GM19035 (cell line): ENCODE measurements around the gene NPC1L1.

ENCODE experiments used
- ATAC-seq: cut with Tn5 transposase; IDR thresholded peaks from one replicate; pipeline ENCODE4 v1.9.1; 2021; ENCODE audit not compliant: unreplicated experiment

NPC1L1 gene

DNA sequence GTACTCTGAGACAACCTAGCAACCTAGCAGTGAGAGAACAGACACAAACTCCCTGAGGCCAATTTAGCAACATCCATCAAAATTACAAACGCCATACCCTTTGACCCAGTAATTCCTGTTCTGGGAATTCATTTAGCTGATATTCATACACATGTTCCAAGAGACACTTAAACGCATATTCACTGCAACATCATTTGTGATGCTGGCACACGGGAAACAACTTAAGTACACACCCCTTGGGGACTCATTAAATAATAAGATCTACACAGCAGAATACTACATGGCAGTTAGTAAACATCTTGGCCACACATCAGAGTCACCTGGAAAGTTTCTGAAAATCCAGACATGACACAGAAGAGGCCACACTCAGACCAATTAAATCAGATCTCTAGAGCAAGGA is 68.3 kb downstream of the NPC1L1 start:
- ATAC-seq: no peak

GRCh38 chr7:44471850-44472249 is 69.3 kb downstream of the NPC1L1 start:
- ATAC-seq: no peak

- no peak for ATAC-seq
Measured at GRCh38 chr7:44471436-44471835, 69.7 kb downstream of the NPC1L1 start.

DNA sequence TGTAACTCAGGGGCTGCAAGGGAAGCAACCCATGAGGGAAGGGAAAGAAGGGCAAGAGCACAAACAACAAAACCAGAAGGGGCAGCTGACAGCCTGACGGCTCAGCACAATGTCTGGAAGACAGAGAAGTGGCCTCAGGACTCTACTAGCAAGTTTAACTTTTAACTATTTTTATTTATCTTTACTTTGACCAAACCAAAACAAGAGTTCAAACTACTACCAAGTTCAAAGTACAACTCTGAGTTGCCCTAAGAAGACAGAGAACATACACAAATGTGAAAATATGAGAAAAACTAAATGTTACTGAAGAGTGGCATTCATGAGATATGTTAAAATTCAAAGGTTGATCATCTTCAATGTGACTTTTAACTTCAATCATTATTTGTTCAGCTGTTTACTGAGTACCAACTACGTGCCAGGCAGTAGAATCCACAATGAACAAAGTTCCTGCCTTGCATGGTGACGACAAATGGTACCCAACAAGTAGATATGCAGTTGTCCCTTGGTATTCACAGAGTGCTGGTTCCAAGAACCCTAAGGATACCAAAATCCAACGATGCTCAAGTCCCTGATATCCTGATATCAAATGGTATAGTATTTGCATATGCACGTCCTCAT is 70.4 kb downstream of the NPC1L1 start:
- ATAC-seq: no peak

DNA sequence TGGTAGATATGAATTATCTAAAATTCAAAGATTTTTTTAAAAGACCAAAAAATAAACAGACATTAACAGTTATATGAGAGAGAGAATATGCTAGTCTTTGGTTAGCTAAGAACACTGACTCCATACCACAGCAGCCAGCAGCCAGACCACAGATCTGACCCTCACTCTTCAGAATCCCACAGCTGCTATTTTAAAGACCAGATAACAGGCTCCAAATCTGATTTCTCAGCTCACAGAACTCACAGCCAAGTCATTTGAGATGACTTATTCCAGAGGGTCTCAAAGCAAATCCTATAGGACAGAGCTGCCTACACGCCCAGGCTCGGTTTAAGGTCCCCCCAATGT is 71.0 kb downstream of the NPC1L1 start:
- no peak for ATAC-seq

DNA sequence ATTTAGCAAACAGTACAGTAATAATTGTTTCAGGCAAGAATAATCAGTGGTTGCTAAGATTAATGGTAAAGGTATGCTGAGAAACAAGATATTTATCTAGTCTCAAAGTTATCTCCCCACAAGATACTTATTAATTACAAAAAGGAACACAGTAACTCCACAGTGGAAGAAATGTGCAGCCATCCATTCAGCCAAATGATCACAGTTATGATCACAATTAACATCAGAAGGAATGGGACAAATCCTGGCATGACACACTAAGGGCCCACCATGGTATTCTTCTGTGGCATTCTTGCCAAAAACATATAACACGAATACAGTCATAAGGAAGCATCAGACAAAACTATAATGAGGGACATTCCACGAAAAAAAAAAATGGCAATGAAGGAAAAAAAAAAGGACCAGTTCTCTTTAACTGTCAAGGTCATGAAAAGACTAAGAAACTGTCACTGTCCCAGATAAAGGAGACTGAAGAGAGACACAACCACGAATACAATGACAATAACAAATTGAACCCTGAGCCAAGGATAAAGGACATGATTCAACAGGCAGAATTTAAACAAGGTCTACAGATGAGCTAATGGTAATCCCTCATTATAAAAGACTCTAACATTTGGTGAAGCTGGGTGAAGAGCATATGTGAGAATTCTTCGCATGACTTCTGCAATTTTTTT is 71.5 kb downstream of the NPC1L1 start:
- no peak for ATAC-seq

DNA sequence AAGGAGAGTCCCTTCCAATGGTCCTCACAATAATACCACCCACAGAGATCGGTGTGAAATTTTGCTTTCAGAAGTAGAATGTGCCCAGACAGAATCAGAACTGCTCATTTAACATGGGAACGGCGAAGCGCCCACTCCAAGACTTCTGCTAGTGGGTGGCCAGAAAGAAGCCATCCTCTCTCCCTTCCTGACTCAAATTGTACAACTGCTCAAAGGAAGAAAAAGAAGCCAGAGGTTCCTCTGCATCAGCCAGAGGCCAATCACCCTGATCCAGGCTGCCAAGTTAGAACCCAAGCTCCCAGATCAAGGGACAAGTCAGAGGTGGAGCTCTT is 73.9 kb downstream of the NPC1L1 start:
- no peak for ATAC-seq

- ATAC-seq: no peak
Measured at GRCh38 chr7:44466300-44467216, 74.6 kb downstream of the NPC1L1 start.

GRCh38 chr7:44465490-44465889 is 75.6 kb downstream of the NPC1L1 start:
- no peak for ATAC-seq

DNA sequence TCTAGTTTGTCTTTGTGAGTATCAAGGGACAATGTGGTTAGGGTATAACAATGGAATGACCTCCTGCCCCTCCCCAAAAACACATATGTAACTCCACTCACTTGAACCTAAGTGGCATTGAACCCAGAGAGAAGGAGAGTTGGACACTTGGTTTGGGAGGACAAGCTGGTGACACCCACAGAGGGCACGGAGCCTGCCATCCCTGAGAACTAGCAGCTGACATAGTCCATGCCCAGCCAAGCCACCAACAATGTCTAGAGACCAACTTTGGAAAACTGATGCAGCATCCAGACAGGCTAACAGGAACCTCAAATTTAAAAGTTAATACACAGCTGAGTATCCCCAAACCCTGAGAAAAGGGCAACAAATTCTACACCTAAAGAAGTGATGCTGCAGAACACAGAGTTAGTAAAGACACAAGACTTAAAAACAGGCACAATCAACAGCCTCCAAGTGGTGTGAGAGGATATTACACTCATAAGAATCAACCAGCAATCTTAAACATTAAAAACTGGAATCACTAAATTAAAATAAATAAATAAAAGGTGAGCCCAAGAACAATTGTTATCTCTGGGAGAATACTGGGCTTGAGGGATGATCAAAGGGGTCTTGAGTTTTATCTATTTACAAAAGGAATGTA is 77.8 kb downstream of the NPC1L1 start:
- ATAC-seq: no peak
